Gastroesophageal sphincter (tissue), 3 donors: ENCODE data around the gene GALNS.

Experiments used
- CTCF ChIP-seq, 4 experiments: fragments of 200-600 bp in 2 of 4; fragments of 450-650 bp in 2 of 4; sonication (generic) in 1 of 4; IDR thresholded peaks; one replicate each; pipeline ENCODE4 v1.5.1; 2017 to 2019; ENCODE audit warnings: antibody characterized with exemption in 4 of 4, mild to moderate bottlenecking in 2 of 4, moderate library complexity in 2 of 4
- POLR2A ChIP-seq, 2 donors: fragments of 450-650 bp; IDR thresholded peaks; one replicate each; pipeline ENCODE4 v1.6.1; 2017; ENCODE audit warnings: antibody characterized with exemption in 2 of 2, mild to moderate bottlenecking in 2 of 2, moderate library complexity in 1 of 2

- TF ChIP-seq POLR2A (IDR thresholded peaks at IDR 0.05) (no peak), CTCF (IDR thresholded peaks at IDR 0.05) (no peak)
Measured at GRCh38 chr16:88824256-88825077, 32.3 kb downstream of the GALNS start.
